C4-2B (cell line): Measurements from ENCODE around the gene TCAF1.

Experiments used
- H3K27ac ChIP-seq: fragments of 450-650 bp; 2 replicates; pipeline ENCODE4 v1.5.1; 2017
- ZFX ChIP-seq: fragments of 450-650 bp; IDR thresholded peaks from 2 replicates; pipeline ENCODE4 v1.6.1; 2017
- TF ChIP-seq, protein P1 (sequence below): fragments of 450-650 bp; conservative IDR thresholded peaks from 2 replicates; pipeline ENCODE4 v1.5.1; 2017; ENCODE audit warnings: mild to moderate bottlenecking

Gene TCAF1

DNA sequence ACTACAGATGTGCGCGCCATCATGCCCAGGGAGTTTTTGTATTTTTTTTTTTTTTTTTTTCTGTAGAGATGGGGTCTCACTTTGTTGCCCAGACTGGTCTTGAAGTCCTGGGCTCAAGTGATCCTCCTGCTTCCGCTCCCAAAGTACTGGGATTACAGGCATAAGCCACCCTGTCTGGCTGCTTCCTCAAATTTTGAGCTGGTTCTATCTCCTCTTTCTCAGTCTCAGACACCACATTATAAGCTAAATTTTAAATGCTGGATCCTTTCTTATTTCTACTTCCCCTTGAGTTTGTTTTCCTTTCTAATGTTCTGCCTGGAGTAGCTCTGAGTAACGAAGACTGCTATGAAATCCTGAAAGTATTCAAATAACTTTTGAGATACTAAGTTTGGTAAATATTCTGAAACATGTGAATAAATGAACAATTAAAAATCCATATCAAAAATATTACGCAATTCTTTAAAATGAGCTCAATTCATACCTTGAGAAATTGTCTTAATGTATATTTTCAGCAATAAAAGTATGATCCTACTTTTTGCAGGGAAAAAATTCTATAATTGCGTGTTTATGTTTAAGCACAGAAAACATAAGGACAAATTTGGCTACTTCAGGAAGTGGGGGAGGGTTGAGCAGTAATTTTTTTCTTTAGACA, 15.0 kb downstream of the TCAF1 start:
- H3K27ac ChIP-seq: peak overlapping the region; percentile 22; the same call in 1 of the 2 replicates

DNA sequence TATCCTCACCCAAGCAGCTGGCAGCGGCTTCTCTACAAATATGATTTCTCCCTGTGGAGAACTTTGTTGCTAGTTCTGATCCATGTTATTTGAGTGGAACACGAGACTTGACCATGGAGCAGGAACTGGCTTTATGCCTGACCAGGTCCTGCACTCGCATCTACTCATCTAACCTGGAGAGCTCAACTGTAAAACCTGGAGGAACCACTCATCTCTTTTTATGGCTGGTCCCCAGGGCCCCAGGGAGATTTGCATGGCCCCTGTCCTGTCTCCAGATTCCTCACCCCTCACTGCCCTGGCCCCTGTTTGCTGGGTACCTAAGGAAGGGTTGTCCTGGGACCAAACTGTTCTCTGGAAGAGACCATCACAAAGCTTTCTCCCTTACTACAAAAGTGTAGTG, 16.0 kb downstream of the TCAF1 start:
- TF ChIP-seq ZFX: no peak
- TF ChIP-seq, protein P1, sequence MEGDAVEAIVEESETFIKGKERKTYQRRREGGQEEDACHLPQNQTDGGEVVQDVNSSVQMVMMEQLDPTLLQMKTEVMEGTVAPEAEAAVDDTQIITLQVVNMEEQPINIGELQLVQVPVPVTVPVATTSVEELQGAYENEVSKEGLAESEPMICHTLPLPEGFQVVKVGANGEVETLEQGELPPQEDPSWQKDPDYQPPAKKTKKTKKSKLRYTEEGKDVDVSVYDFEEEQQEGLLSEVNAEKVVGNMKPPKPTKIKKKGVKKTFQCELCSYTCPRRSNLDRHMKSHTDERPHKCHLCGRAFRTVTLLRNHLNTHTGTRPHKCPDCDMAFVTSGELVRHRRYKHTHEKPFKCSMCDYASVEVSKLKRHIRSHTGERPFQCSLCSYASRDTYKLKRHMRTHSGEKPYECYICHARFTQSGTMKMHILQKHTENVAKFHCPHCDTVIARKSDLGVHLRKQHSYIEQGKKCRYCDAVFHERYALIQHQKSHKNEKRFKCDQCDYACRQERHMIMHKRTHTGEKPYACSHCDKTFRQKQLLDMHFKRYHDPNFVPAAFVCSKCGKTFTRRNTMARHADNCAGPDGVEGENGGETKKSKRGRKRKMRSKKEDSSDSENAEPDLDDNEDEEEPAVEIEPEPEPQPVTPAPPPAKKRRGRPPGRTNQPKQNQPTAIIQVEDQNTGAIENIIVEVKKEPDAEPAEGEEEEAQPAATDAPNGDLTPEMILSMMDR: no peak
- no peak overlapping the region for H3K27ac ChIP-seq

More for the DNA sequence above, 15.0 kb downstream of the TCAF1 start:
- TF ChIP-seq ZFX: no peak
- TF ChIP-seq, protein P1: no peak

DNA sequence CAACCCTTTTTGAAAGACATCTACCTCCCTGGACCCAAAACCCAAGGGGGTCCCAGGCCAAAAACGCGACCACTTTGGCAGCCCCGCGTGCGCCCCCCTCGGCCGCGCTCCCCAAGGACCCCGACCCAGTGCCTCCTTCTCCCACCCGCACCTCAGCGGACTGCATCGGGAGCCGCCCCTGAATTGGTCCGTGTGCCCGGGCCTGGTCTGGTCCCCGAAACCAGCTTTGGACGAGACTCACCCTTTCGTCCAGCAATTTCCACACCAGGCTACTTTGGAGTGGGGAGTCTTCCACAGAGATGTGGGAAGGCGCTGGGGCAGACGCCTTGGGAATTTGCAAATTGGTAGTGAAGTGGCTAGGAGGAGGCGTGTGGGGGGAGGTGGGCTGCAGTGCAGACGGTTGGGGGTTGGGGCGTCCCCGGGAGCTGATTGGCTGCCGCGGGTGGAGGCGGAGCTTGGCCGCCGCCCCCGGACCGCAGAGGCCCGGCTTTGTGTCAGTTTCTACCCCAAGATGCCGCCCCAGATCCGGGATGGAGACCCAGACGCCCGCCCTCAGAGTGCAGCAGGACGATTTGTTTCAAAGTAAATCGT, 16.9 kb downstream of the TCAF1 start:
- H3K27ac ChIP-seq: no peak overlapping the region
- TF ChIP-seq, protein P1: no peak
- no peak for TF ChIP-seq ZFX

DNA sequence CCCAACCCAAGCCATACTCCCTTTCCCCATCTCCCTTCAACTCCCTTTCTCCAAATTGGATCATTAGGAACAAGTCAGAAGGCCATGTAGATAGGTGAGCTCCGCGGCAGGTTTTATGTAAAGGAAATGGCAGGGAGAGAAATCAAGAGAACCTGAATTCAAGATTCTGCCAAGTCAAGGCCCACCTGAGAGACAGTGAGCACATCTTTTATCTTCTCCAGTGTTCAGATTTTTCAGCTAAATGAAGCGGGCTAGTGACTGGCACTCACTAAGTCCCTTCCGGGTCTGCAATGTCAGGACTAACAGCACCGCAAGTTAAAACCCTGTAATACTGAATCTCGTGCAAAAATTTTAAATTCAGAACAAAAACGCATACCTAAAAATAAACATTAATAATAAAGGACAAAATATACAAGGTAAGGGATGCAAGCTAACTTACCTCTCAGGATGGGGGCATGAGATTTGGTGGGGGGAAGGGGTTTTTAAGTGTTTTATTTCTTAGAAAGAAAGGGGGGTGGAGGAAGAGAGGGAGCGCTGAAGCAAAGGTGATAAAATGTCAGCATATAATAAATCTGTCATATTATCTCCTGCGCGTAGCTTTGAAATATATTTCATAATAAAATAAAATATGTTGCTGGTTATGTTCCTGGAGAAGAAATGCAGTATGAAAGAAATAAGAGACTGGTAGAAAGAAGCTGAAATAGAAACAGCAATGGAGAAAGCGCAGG, 17.6 kb downstream of the TCAF1 start:
- TF ChIP-seq ZFX: no peak
- TF ChIP-seq, protein P1: no peak
- H3K27ac ChIP-seq: no peak overlapping the region

DNA sequence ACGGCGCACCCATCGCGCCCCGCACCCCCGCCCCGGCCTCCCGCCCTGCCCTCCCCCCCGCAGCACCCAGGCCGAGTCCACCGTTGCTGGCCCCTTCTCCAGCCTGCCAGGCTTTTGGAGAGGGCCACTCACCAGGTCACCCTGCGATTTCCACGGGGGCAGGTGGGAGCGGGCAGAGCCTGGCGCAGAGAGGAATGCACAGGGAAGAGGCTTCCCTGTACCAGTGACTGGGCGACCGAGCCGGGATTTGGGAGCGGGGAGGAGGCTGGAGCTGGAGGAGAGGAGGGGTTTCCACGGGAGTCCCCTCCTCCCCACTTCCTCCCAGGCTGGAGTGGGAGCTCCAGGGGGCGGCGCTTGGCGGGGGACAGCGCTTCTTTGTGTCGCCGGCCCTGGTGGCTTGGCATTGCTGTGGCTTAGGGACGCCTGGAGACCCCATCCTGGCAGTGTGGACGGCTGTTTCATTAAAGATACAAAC, 19.3 kb downstream of the TCAF1 start:
- no peak overlapping the region for H3K27ac ChIP-seq
- TF ChIP-seq ZFX: no peak
- TF ChIP-seq, protein P1: no peak

DNA sequence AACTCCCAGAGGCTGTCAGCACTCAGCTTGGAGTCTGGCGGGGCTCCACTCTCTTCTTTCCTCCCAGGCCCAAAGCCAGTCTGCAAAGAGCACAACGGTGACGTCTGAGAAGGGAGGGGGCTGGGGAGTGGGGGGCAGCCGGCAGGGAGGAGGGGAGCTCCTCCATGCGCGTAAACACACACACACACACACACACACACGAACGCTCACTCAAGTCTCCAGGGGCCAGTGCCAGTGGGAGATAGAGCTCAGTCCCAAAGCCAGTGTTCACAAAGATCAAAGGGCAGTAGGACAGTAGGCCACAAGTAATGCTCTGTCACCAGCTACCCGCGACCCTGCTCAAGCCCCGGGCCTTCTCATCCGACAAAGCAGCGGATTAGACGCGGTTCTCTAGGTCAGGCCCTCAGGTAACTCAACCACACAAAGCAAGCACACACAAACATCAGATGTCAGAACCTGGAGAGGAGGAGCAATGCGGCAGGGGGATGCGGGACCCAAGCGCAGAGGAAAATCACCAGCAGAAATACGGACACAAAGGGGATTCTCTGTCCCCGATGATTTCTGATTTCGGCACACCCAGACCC, 19.9 kb downstream of the TCAF1 start:
- no peak for TF ChIP-seq ZFX
- TF ChIP-seq, protein P1: no peak
- H3K27ac ChIP-seq: no peak overlapping the region

DNA sequence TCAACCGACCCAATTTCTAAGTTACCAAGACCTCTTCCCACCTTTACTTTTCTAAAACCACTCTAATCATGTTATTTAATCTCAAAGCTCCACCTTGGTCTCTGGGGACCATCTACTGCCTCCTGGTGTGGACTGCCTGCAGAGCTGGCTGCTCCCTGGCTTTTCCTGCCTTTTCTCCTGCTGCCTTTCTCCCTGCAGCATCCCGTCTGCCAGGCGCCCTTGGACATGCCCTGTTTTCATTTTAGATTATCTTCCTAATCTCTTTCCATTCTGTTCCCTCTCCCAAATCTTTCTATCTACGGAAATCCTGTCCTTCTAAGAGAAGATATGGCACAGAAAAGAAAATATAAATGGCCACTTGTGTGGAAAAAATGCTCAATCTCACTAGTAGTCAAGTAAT, 23.1 kb downstream of the TCAF1 start:
- TF ChIP-seq ZFX: no peak
- TF ChIP-seq, protein P1: no peak
- no peak overlapping the region for H3K27ac ChIP-seq
